NB4 (cell line): ENCODE measurements around the gene SIRT7.

ENCODE experiments used
- DNase-seq: peaks from one replicate; pipeline ENCODE4 v3.0.0; 2010; ENCODE audit warnings: low read depth
- H3K4me3 ChIP-seq: one replicate; pipeline ENCODE4 v1.5.1; 2011; ENCODE audit warnings: mild to moderate bottlenecking, low read depth, low read length, moderate library complexity
- MYC ChIP-seq: IDR thresholded peaks from 2 replicates; pipeline ENCODE4 v1.6.1; 2011; ENCODE audit warnings: low read depth, low read length
- POLR2A ChIP-seq: IDR thresholded peaks from 2 replicates; pipeline ENCODE4 v1.6.1; 2011; ENCODE audit warnings: mild to moderate bottlenecking; ENCODE audit not compliant: insufficient read length; ENCODE audit errors: extremely low read depth
- TF ChIP-seq, protein P1 (sequence below): IDR thresholded peaks from one replicate; pipeline ENCODE4 v1.5.1; 2012; ENCODE audit warnings: low read depth, low read length
- TF ChIP-seq, protein P2 (sequence below): IDR thresholded peaks from 2 replicates; pipeline ENCODE4 v1.6.1; 2011; ENCODE audit warnings: low read depth, low read length

SIRT7 gene

DNA sequence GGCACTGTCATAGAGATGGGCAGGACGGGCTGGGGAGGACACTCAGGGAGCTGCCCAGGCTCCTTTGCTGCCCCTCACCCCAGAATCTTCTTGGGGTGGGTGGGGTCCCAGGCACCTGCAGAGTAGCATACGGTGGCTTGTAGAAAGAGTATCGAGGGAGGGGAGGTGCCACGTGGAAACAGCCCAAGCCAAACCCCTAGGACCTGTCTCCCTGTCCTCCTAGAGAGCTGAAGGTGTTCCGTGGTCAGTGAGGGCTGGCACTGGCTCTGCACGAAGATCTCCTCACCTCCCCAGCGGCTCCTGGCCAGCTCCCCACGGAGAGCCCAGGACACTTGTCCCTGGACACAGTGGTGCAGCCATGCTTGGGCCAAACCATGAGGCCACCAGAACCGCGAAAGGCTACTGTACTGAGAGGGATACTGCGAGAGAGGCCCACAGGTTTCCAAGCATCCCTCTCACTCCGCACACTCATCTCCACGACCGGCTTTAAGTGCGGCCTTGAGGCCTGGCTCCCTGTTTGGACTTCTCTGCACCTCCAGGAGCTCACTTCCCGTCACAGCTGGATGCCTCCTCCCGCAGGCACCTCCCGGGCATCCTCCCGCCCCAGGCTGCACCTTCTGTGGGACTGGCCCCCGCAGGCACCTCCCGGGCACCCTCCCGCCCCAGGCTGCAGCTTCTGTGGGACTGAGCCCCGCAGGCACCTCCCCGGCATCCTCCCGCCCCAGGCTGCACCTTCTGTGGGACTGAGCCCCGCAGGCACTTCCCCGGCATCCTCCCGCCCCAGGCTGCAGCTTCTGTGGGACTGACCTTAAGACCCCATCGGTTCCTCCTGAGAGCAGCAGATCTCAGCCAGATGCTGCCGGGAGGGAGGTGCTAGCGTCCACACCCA, 11.5 kb upstream of the SIRT7 start:
- no peak for DNase-seq
- peak overlapping the region; percentile 62 for H3K4me3 ChIP-seq
- TF ChIP-seq MYC (no peak), POLR2A (no peak)
- TF ChIP-seq, protein P1, sequence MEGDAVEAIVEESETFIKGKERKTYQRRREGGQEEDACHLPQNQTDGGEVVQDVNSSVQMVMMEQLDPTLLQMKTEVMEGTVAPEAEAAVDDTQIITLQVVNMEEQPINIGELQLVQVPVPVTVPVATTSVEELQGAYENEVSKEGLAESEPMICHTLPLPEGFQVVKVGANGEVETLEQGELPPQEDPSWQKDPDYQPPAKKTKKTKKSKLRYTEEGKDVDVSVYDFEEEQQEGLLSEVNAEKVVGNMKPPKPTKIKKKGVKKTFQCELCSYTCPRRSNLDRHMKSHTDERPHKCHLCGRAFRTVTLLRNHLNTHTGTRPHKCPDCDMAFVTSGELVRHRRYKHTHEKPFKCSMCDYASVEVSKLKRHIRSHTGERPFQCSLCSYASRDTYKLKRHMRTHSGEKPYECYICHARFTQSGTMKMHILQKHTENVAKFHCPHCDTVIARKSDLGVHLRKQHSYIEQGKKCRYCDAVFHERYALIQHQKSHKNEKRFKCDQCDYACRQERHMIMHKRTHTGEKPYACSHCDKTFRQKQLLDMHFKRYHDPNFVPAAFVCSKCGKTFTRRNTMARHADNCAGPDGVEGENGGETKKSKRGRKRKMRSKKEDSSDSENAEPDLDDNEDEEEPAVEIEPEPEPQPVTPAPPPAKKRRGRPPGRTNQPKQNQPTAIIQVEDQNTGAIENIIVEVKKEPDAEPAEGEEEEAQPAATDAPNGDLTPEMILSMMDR, result no peak
- TF ChIP-seq, protein P2, sequence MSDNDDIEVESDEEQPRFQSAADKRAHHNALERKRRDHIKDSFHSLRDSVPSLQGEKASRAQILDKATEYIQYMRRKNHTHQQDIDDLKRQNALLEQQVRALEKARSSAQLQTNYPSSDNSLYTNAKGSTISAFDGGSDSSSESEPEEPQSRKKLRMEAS, result no peak

DNA sequence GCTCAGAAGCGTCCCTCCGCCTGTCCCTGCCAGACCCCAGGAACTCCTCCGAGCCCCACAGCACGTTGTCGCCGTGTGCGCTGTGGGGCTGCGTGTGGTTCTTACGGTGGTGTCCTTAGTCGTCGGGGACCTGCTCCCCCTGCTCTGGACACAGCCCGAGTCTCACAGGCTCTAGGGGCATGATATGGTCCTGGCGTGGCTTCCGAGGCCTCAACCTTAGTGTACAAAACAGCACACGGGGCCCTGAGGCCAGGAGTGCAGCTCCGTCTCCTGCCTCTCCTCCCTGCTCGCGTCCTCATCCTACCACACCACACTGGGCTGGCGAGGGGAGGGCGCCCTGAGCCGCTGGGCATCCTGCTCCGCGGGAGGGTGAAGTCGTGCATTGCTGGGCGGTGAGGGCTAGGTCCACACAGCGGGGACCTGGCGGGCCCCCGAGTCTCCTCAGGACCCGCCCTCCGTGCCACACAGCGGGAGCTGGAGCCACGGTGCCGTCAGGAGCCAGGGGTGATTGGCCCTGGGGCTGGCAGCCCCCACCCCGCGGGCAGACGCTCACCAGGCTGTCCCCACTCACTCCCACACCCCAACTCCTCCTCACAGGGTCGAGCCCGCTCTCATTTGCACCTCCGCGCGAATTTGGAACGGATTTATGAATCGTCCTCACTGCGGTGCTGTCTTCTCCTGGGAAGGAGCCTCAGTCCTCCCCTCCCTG, 10.7 kb upstream of the SIRT7 start:
- peak; percentile 36 for DNase-seq
- TF ChIP-seq POLR2A, result no peak
- no peak for TF ChIP-seq MYC
- TF ChIP-seq, protein P1, result no peak
- H3K4me3 ChIP-seq, result peak overlapping the region; percentile 62

DNA sequence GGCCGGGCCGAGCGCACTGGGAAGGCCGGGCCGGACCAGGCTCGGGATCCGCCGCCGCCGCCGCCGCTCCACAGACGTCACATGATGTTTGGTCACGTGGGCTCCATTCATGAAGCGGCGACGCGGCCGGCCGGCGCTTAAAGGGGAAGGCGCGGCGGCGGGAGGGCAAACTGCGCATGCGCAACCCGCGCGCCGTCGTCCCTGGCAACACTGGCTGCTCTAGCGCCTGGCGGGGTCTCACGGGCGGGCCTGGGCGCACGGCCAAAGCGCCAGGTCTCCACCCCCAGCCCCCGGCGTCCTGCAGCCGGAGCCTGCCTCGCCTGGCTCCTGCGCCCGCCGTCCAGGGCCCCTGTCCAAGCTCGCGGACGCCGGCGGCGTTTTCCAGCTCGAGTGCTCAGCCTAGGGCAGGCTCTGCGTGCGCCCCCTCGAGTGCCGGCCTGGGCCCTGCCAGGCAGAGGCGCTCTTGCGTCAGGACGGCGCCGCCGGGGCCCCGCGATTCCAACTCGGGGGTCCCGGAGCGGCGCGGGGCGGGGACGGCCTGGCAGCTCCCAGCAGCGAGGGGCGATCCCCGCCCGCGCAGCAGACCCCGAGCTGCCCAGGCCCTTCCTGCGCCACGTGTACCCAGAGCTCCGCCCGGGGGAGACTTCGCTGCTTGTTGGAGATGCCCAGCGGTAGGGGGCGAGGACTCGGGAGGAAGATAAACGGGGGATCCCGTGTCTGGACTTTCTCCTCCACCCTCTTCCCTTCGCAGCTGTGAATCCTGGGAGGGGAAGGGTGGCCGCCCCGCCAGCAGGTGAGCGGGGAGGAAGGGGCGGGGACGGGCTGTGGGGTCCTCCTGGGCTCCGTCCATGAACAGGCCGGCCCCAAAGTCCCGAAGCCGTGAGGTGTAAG, 9.9 kb upstream of the SIRT7 start, which contains the start of gene MAFG:
MAFG (minus strand) TSS at position 83 of the 891 bp plus-strand sequence. CDS start 4,550 bp downstream, outside the sequence.
- peak within 1 kb of the TSS; percentile 80 for H3K4me3 ChIP-seq
- TF ChIP-seq POLR2A (no peak), MYC (peak; percentile 56)
- TF ChIP-seq, protein P2, result peak; percentile 94
- TF ChIP-seq, protein P1, result peak; percentile 27
- DNase-seq, result peak; percentile 94

DNA sequence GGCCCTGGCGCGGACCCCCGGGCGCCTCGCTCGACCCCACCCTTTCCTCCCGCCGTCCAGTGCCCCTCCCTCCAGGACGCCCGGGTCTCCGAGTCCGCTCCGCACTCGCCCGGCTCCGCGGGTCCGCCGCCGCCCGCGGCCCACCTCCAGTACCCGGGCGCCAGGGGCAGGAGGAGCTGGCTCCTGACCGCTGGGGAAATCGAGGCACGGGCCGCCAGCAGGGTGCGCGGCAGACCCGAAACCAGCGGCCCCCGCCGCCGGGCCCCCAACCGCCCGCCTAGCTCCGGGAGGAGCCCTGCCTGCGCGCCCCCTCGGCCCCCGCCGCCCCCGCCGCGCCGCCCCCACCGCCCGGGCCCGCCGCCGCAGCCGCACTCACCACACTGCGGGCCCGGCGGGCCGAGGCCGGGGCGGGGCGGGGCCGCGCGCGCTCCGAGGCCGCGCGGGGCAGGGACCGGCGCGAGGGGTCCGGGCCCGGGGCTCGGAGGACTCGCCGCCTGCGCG, 9.2 kb upstream of the SIRT7 start:
- no peak for DNase-seq
- H3K4me3 ChIP-seq, result peak overlapping the region; percentile 80
- TF ChIP-seq, protein P1, result no peak
- no peak for TF ChIP-seq POLR2A

DNA sequence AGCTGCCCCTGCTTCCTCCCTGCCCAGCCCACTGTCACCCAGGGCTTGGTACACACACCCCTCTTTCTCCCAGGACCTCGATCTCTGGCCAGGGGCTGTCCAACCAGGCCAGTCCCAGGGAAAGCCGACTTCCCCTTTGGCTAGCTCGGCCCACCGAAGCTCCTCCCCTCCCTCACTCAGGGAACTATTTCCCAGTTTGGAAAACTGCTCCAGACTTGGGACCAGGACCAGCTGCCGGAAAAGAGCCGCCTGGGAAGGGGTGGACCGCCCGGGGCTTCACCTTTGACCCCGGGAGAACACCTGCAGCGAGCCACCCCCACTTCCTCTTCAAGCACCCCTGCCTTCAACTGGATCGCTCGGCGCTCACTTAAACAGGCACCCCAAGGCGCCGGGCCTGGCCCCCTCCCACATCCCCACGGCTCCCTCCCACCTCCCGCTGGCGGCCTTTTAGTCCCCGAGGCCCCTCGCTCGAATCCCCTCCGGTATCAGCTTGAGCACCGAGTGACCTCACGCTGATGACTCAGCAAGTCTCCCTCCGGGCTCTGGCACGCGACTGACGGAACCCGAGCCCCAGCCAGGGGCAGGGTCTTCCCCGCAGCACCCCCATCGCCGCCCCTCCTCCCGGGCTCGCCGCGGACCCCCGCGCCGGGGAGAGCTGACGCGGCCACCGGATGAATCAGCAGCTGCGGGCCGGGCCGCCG, 8.6 kb upstream of the SIRT7 start:
- peak overlapping the region; percentile 80 for H3K4me3 ChIP-seq
- TF ChIP-seq, protein P1, result no peak
- no peak for TF ChIP-seq POLR2A
- TF ChIP-seq MYC, result peak; percentile 49
- TF ChIP-seq, protein P2, result peak; percentile 51
- DNase-seq, result peak; percentile 97
